Fibroblast of mammary gland (primary cell): Measurements from ENCODE around the gene CACNA1S.

ENCODE experiments used
- DNase-seq: peaks from one replicate; pipeline ENCODE4 v3.0.0-alpha.2; 2010; ENCODE audit warnings: low read depth
- H3K4me3 ChIP-seq: 2 replicates; pipeline ENCODE4 v1.5.1; 2011; ENCODE audit warnings: low read depth, mild to moderate bottlenecking, low read length, moderate library complexity; ENCODE audit not compliant: control insufficient read depth
- CTCF ChIP-seq: conservative IDR thresholded peaks from 2 replicates; pipeline ENCODE4 v1.5.1; 2011; ENCODE audit warnings: low read depth, low read length, inconsistent platforms; ENCODE audit not compliant: control insufficient read depth, insufficient read depth

The CACNA1S gene

GRCh38 chr1:201144701-201145100 lies 32.5 kb upstream of the CACNA1S start:
- H3K4me3 ChIP-seq: no peak overlapping the region
- no peak for TF ChIP-seq CTCF
- no peak for DNase-seq

GRCh38 chr1:201143726-201144635 lies 31.8 kb upstream of the CACNA1S start:
- no peak for TF ChIP-seq CTCF

GRCh38 chr1:201142849-201143725 lies 30.9 kb upstream of the CACNA1S start:
- TF ChIP-seq CTCF: no peak
- H3K4me3 ChIP-seq: no peak overlapping the region
- no peak for DNase-seq

More at GRCh38 chr1:201143726-201144635, 31.8 kb upstream of the CACNA1S start:
- H3K4me3 ChIP-seq: no peak overlapping the region
- DNase-seq: no peak

- H3K4me3 ChIP-seq: no peak overlapping the region
- DNase-seq: peak; percentile 43
- TF ChIP-seq CTCF: no peak
Measured at GRCh38 chr1:201142011-201142848, 30.0 kb upstream of the CACNA1S start.

GRCh38 chr1:201141418-201141817 lies 29.2 kb upstream of the CACNA1S start:
- H3K4me3 ChIP-seq: no peak overlapping the region
- no peak for TF ChIP-seq CTCF
- DNase-seq: no peak

- no peak for TF ChIP-seq CTCF
- DNase-seq: no peak
- no peak overlapping the region for H3K4me3 ChIP-seq
Measured at GRCh38 chr1:201140941-201141260, 28.7 kb upstream of the CACNA1S start.
